H9 (cell line): ENCODE measurements around the gene USP7. TPM values are rescaled to one million over a fixed set of nuclear protein-coding genes. Genes with fewer than 3 reads are reported as not detected.
A peak's percentile ranks its signal among the peaks of the same experiment; 100 is the strongest.

Experiments used
- DNase-seq: peaks from one replicate; pipeline ENCODE4 v3.0.0-alpha.2; 2017
- H2AFZ ChIP-seq: one replicate; pipeline ENCODE4 v1.6.1; 2013; ENCODE audit warnings: mild to moderate bottlenecking, low read length, control low read depth, moderate library complexity
- H2AK5ac ChIP-seq: 2 replicates; pipeline ENCODE4 v1.6.1; 2013; ENCODE audit warnings: low read length, control low read depth, mixed read lengths; ENCODE audit not compliant: insufficient read length
- H2BK120ac ChIP-seq: one replicate; pipeline ENCODE4 v1.6.1; 2013; ENCODE audit warnings: low read depth, mild to moderate bottlenecking, low read length, control low read depth, inconsistent platforms; ENCODE audit not compliant: poor library complexity, severe bottlenecking
- H2BK12ac ChIP-seq: 2 replicates; pipeline ENCODE4 v1.6.1; 2013; ENCODE audit warnings: low read length, control low read depth, mixed read lengths, low read depth; ENCODE audit not compliant: insufficient read length
- H2BK15ac ChIP-seq: 2 replicates; pipeline ENCODE4 v1.6.1; 2013; ENCODE audit warnings: low read depth, low read length, control low read depth
- H2BK20ac ChIP-seq: one replicate; pipeline ENCODE4 v1.6.1; 2013; ENCODE audit warnings: low read depth, mild to moderate bottlenecking, low read length, control low read depth, inconsistent platforms; ENCODE audit not compliant: poor library complexity, severe bottlenecking
- H2BK5ac ChIP-seq: 2 replicates; pipeline ENCODE4 v1.6.1; 2013; ENCODE audit warnings: low read length, control low read depth, mixed read lengths; ENCODE audit not compliant: insufficient read length
- H3K14ac ChIP-seq: 2 replicates; pipeline ENCODE4 v1.6.1; 2013; ENCODE audit warnings: low read length, control low read depth; ENCODE audit not compliant: insufficient read depth
- H3K18ac ChIP-seq: 2 replicates; pipeline ENCODE4 v1.6.1; 2013; ENCODE audit warnings: low read depth, mild to moderate bottlenecking, mixed read lengths, low read length, control low read depth; ENCODE audit not compliant: insufficient read length
- H3K23ac ChIP-seq: 2 replicates; pipeline ENCODE4 v1.6.1; 2013; ENCODE audit warnings: low read length, control low read depth, mixed read lengths, low read depth; ENCODE audit not compliant: insufficient read length
- H3K23me2 ChIP-seq: 2 replicates; pipeline ENCODE4 v1.6.1; 2013; ENCODE audit warnings: low read depth, mild to moderate bottlenecking, mixed read lengths, low read length, control low read depth; ENCODE audit not compliant: insufficient read length, poor library complexity, severe bottlenecking
- H3K27ac ChIP-seq: 2 replicates; pipeline ENCODE4 v1.5.1; 2013; ENCODE audit warnings: low read length, control low read depth, mixed read lengths, low read depth; ENCODE audit not compliant: insufficient read length
- H3K27me3 ChIP-seq: 2 replicates; pipeline ENCODE4 v1.6.1; 2013; ENCODE audit warnings: low read length, control low read depth, inconsistent platforms; ENCODE audit not compliant: insufficient read depth
- H3K4ac ChIP-seq: 2 replicates; pipeline ENCODE4 v1.6.1; 2013; ENCODE audit warnings: low read depth, mild to moderate bottlenecking, control low read depth, inconsistent platforms, low read length, moderate library complexity
- H3K4me1 ChIP-seq: 2 replicates; pipeline ENCODE4 v1.6.1; 2013; ENCODE audit warnings: low read length, control low read depth, inconsistent platforms; ENCODE audit not compliant: insufficient read depth
- H3K4me2 ChIP-seq: 2 replicates; pipeline ENCODE4 v1.6.1; 2013; ENCODE audit warnings: low read length, control low read depth, mixed read lengths; ENCODE audit not compliant: insufficient read length, insufficient read depth
- H3K56ac ChIP-seq: 2 replicates; pipeline ENCODE4 v1.6.1; 2013; ENCODE audit warnings: low read depth, mild to moderate bottlenecking, mixed read lengths, low read length, control low read depth; ENCODE audit not compliant: insufficient read length
- H3K79me1 ChIP-seq: 2 replicates; pipeline ENCODE4 v1.6.1; 2013; ENCODE audit warnings: low read depth, mild to moderate bottlenecking, moderate library complexity, low read length, control low read depth, inconsistent platforms; ENCODE audit not compliant: insufficient read depth, poor library complexity, severe bottlenecking
- H3K79me2 ChIP-seq: 2 replicates; pipeline ENCODE4 v1.6.1; 2013; ENCODE audit warnings: low read length, control low read depth, inconsistent platforms; ENCODE audit not compliant: insufficient read depth
- H3K9ac ChIP-seq: 2 replicates; pipeline ENCODE4 v1.6.1; 2013; ENCODE audit warnings: low read length, control low read depth, mixed read lengths; ENCODE audit not compliant: insufficient read length; ENCODE audit errors: extremely low read depth
- H3K9me3 ChIP-seq: one replicate; pipeline ENCODE4 v1.6.1; 2013; ENCODE audit warnings: low read depth, low read length, inconsistent platforms; ENCODE audit not compliant: control insufficient read depth
- H3T11ph ChIP-seq: one replicate; pipeline ENCODE4 v1.6.1; 2013; ENCODE audit warnings: mild to moderate bottlenecking, low read length, control low read depth, inconsistent platforms
- H4K20me1 ChIP-seq: one replicate; pipeline ENCODE4 v1.6.1; 2013; ENCODE audit not compliant: control insufficient read depth, insufficient read length, insufficient read depth
- H4K5ac ChIP-seq: 2 replicates; pipeline ENCODE4 v1.6.1; 2013; ENCODE audit warnings: low read depth, mild to moderate bottlenecking, mixed read lengths, low read length, control low read depth; ENCODE audit not compliant: insufficient read length
- H4K8ac ChIP-seq: replicated peaks from 2 replicates; pipeline ENCODE4 v1.6.1; 2013; ENCODE audit warnings: low read length, control low read depth, mixed read lengths, low read depth; ENCODE audit not compliant: insufficient read length
- H4K91ac ChIP-seq: 2 replicates; pipeline ENCODE4 v1.6.1; 2013; ENCODE audit warnings: low read depth, mild to moderate bottlenecking, moderate library complexity, mixed read lengths, low read length, control low read depth; ENCODE audit not compliant: insufficient read length
- H3K27ac Mint-ChIP-seq, 3 experiments: 2 replicates in 2 of 3; 3 replicates in 1 of 3; pipeline ENCODE4 v1.8.0; 2020 to 2021; ENCODE audit warnings: mixed read lengths in 3 of 3, mild to moderate bottlenecking in 1 of 3, moderate library complexity in 1 of 3
- H3K27me3 Mint-ChIP-seq: 2 replicates; pipeline ENCODE4 v1.8.0; 2021; ENCODE audit warnings: low read depth, mild to moderate bottlenecking, moderate library complexity, mixed read lengths
- H3K36me3 Mint-ChIP-seq, 3 experiments: 2 replicates in 2 of 3; 3 replicates in 1 of 3; pipeline ENCODE4 v1.8.0; 2020 to 2021; ENCODE audit warnings: low read depth in 3 of 3, mixed read lengths in 3 of 3; ENCODE audit not compliant: insufficient read depth in 1 of 3
- H3K4me1 Mint-ChIP-seq, 2 experiments: 2 replicates each; pipeline ENCODE4 v1.8.0; 2020; ENCODE audit warnings: mixed read lengths in 2 of 2
- H3K4me3 Mint-ChIP-seq, 2 experiments: 2 replicates in 1 of 2; 3 replicates in 1 of 2; pipeline ENCODE4 v1.8.0; 2020 to 2021; ENCODE audit warnings: mild to moderate bottlenecking in 2 of 2, mixed read lengths in 2 of 2, moderate library complexity in 1 of 2
- H3K9me3 Mint-ChIP-seq, 2 experiments: 2 replicates in 1 of 2; 3 replicates in 1 of 2; pipeline ENCODE4 v1.8.0; 2020; ENCODE audit warnings: mild to moderate bottlenecking in 2 of 2, mixed read lengths in 2 of 2, moderate library complexity in 1 of 2
- WGBS: extraction: QIAGEN DNeasy Blood & Tissue Kit; methylation state at CpG from one replicate; pipeline ENCODE4 v1.1.7; 2013; ENCODE audit warnings: missing lambda C conversion rate, low lambda C conversion rate, mixed read lengths; ENCODE audit not compliant: insufficient read length; ENCODE audit errors: extremely low coverage; 5-methylcytosine and 5-hydroxymethylcytosine counted together
- total RNA-seq: library from RNA; stranded (reverse); gene quantifications from 2 replicates; pipeline ENCODE4 v1.2.1, GENCODE V29; 2021
- TF ChIP-seq, protein P1 (sequence below): fragments of 200-600 bp; sonication (generic); conservative IDR thresholded peaks from 3 replicates; pipeline ENCODE4 v1.8.0; 2021; ENCODE audit warnings: antibody characterized with exemption, mild to moderate bottlenecking

Gene USP7
- total RNA-seq, 1 experiment from 2014 or later: 192 TPM

GRCh38 chr16:8855051-8855786 lies 108.5 kb downstream of the USP7 start:
- H3K4me2 ChIP-seq: no peak overlapping the region
- no peak overlapping the region for H3K56ac ChIP-seq
- no peak overlapping the region for H4K5ac ChIP-seq
- no peaks in the 10 kb centered on the region; the same call in 1 of the 2 replicates for H3K27me3 Mint-ChIP-seq
- no peak overlapping the region for H2BK12ac ChIP-seq
- peaks cover 0 to 3% of the 10 kb centered on the region in 2 experiments; a peak in 2 of 5 replicates for H3K9me3 Mint-ChIP-seq
- H3K4me3 Mint-ChIP-seq: no peak overlapping the region
- no peak overlapping the region for H4K91ac ChIP-seq
- no peak overlapping the region for H2BK15ac ChIP-seq
- H3K36me3 Mint-ChIP-seq: peaks cover 53 to 90% (median 81%) of the 10 kb centered on the region in 3 experiments
- no peaks in the 10 kb centered on the region for H3K27me3 ChIP-seq
- no peaks in the 10 kb centered on the region for H3K9me3 ChIP-seq
- no peak overlapping the region for H2BK20ac ChIP-seq
- no peak overlapping the region for H3T11ph ChIP-seq
- peaks cover 2% of the 10 kb centered on the region for H4K20me1 ChIP-seq
- peak overlapping the region in 2 of 3 experiments; percentile 70 to 89; a peak in 4 of 7 replicates for H3K27ac Mint-ChIP-seq
- H2AK5ac ChIP-seq: no peak overlapping the region
- H2AFZ ChIP-seq: no peak overlapping the region
- H3K23me2 ChIP-seq: no peaks in the 10 kb centered on the region
- no peak overlapping the region for H3K23ac ChIP-seq
- no peaks in the 10 kb centered on the region for H3K4me1 ChIP-seq
- TF ChIP-seq, protein P1, sequence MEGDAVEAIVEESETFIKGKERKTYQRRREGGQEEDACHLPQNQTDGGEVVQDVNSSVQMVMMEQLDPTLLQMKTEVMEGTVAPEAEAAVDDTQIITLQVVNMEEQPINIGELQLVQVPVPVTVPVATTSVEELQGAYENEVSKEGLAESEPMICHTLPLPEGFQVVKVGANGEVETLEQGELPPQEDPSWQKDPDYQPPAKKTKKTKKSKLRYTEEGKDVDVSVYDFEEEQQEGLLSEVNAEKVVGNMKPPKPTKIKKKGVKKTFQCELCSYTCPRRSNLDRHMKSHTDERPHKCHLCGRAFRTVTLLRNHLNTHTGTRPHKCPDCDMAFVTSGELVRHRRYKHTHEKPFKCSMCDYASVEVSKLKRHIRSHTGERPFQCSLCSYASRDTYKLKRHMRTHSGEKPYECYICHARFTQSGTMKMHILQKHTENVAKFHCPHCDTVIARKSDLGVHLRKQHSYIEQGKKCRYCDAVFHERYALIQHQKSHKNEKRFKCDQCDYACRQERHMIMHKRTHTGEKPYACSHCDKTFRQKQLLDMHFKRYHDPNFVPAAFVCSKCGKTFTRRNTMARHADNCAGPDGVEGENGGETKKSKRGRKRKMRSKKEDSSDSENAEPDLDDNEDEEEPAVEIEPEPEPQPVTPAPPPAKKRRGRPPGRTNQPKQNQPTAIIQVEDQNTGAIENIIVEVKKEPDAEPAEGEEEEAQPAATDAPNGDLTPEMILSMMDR: peak; percentile 56; the same call in 2 of the 3 replicates
- H3K14ac ChIP-seq: no peak overlapping the region
- H3K18ac ChIP-seq: no peak overlapping the region
- no peak overlapping the region for H3K27ac ChIP-seq
- peaks cover 3% of the 10 kb centered on the region for H3K79me1 ChIP-seq
- H3K9ac ChIP-seq: no peak overlapping the region
- peaks cover 2% of the 10 kb centered on the region; the same call in 1 of the 2 replicates for H3K79me2 ChIP-seq
- H3K4me1 Mint-ChIP-seq: peaks cover 20 to 30% of the 10 kb centered on the region in 2 experiments
- H2BK120ac ChIP-seq: no peak overlapping the region
- H3K4ac ChIP-seq: no peak overlapping the region
- H4K8ac ChIP-seq: no peak overlapping the region
- no peak overlapping the region for H2BK5ac ChIP-seq
- WGBS: no CpG with 5 or more reads among the region's 11 CpGs
- no peak for DNase-seq
